LNCaP clone FGC (cell line): ENCODE measurements around the gene RDH13.
"Not testable (repeated sequence)": the region's sequence is repeated elsewhere in the genome, so short reads cannot be mapped to it uniquely, and the experiment has no call there.

Source experiments
- DNase-seq: peaks from one replicate; pipeline ENCODE4 v3.0.0-alpha.2; 2011; ENCODE audit warnings: low read depth
- H3K4me3 ChIP-seq: 2 replicates; pipeline ENCODE4 v1.5.1; 2011; ENCODE audit warnings: mild to moderate bottlenecking, low read depth, low read length, control low read depth
- CTCF ChIP-seq: IDR thresholded peaks from 2 replicates; pipeline ENCODE4 v1.5.1; 2012; ENCODE audit warnings: mild to moderate bottlenecking; ENCODE audit not compliant: control insufficient read depth, insufficient read depth; ENCODE audit errors: extremely low read depth

The RDH13 gene

GRCh38 chr19:55031178-55031577 is 31.8 kb downstream of the RDH13 start:
- H3K4me3 ChIP-seq, result no peak overlapping the region
- DNase-seq, result no peak
- TF ChIP-seq CTCF, result no peak

GRCh38 chr19:55028757-55029156 is 34.2 kb downstream of the RDH13 start:
- no peak for TF ChIP-seq CTCF
- no peak overlapping the region for H3K4me3 ChIP-seq
- DNase-seq, result no peak

DNA sequence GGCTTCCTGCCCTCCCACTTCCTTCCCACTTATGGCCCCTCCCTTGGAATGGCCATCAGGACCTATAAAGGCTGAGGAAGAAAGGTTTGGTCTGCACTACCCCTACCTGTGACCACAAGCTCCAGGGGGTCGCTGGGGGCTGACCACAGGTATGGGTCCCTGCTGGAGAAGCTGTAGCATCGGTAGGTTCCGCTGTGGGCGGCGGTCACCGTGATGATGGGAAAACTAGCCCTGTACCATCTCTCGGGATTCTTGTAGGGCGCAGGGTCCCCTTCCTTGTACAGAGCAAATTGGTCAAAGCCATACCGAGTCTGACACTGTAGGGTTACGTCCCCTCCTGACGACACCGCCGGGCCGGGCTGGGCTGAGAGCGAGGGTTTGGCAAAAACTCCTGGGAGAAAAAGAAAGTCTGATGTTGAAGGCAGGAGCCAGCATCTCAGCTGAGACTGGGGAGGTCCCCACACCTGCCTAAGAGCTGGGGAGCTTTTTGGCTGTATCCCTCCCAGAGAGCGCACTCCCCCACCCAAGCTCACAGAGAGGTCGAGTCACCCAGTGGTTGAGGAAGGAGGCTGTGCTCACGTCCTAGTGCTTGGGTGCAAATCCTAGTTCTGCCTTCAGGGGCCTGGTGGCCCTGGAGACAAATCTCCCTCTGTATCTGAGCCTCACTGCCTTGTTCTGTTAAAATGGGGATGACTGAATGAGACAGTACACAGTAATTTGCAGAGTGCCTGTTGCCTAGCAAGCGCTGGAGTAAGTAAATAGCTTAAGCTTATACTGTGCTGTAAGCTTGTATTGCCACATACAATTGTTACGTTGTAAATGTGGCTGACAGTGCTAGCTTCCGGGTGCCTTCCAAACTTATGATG is 35.2 kb downstream of the RDH13 start:
- no peak overlapping the region for H3K4me3 ChIP-seq
- peak; percentile 46 for DNase-seq
- no peak for TF ChIP-seq CTCF

DNA sequence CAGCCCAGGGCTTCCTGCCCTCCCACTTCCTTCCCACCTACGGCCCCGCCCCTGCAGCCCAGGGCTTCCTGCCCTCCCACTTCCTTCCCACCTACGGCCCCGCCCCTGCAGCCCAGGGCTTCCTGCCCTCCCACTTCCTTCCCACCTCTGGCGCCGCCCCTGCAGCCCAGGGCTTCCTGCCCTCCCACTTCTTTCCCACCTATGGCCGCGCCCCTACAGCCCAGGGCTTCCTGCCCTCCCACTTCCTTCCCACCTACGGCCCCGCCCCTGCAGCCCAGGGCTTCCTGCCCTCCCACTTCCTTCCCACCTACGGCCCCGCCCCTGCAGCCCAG is 35.8 kb downstream of the RDH13 start:
- DNase-seq, result not testable (repeated sequence)

DNA sequence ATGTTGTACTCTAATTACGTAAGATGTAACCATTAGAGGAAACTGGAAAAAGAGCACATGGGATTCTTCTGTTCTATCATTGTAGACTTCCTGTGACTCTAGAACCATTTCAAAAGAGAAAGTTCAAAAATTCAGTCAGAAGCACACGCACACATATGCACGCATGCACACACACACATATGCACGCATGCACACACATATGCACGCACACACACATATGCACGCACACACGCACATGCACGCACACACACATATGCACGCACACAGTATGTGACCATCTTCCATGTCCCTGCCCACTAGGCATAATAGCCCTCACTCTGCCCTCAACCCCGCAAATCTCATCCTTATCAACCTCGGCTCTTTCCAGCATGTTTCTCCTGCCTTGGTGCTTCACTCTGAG is 38.8 kb downstream of the RDH13 start:
- no peak for TF ChIP-seq CTCF
- DNase-seq, result no peak
- H3K4me3 ChIP-seq, result no peak overlapping the region

More for the DNA sequence above, 35.8 kb downstream of the RDH13 start:
- H3K4me3 ChIP-seq, result not testable (repeated sequence)

DNA sequence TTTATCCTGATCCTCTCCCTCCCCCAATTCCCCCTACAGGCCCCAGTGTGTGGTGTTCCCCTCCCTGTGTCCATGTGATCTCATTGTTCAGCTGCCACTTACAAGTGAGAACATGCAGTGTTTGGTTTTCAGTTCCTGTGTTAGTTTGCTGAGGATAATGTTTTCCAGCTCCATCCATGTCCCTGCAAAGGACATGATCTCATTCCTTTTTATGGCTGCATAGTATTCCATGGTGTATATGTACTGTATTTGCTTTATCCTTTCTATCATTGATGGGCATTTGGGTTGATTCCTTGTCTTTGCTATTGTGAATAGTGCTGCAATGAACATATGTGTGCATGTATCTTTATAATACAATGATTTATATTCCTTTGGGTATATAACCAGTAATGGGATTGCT is 42.6 kb downstream of the RDH13 start:
- not testable (repeated sequence) for H3K4me3 ChIP-seq, DNase-seq

- no peak for TF ChIP-seq CTCF
- no peak overlapping the region for H3K4me3 ChIP-seq
Measured at GRCh38 chr19:55018633-55019032, 44.3 kb downstream of the RDH13 start.

DNA sequence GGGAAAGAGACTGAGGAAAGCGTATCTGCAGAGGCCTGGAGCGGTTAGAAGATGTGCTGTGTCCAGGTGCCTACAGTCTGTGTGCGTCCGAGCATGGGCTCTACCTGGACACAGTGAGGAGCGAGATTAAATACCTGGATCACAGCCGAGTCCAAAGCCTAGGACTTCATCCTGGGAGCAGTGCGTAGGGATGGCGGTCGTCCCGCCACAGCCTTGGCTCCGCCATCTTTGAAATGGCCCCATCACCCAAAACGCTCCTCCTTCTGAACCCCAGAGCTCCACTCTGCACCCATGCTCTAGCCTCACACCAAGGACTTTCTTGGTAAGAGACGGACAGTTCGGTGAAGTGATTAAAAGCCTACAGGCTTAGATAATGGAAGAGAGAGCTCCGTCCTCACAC is 44.7 kb downstream of the RDH13 start:
- TF ChIP-seq CTCF, result no peak

More at GRCh38 chr19:55018633-55019032, 44.3 kb downstream of the RDH13 start:
- no peak for DNase-seq

More for the DNA sequence above, 44.7 kb downstream of the RDH13 start:
- H3K4me3 ChIP-seq, result no peak overlapping the region
- DNase-seq, result no peak
